ENCODE results near the gene TRAF4.

DNA sequence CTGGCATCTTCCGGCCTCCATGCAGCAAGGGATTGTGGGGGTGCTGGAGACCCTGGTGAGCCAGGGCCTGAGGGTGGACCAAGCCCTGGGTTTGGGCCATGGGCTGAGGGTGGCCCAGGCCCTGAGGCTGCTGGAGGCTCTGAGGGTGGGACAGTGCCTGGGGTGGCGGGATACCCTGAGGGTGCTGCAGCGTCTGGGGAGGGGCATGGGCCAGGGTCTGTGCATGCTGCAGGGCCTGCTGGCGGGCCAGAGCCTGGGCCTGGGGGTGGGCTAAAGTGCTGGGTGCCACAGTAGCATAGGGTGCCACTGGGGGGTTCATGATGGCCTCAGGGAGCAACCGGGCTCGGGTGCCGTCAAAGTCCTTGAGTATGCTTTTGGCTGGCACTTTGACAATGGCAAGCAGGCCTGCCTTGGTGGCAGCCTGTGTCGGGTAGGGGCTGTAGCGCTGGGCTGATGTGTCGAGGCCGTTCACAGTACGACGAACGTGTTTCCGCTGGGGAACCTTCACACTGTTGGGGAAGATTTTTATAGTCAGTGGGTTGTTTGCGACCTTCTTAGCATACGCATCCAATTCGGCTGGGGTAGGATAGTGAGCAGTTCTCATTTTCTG is 15.6 kb downstream of the TRAF4 start:
- TF ChIP-seq, protein P1, sequence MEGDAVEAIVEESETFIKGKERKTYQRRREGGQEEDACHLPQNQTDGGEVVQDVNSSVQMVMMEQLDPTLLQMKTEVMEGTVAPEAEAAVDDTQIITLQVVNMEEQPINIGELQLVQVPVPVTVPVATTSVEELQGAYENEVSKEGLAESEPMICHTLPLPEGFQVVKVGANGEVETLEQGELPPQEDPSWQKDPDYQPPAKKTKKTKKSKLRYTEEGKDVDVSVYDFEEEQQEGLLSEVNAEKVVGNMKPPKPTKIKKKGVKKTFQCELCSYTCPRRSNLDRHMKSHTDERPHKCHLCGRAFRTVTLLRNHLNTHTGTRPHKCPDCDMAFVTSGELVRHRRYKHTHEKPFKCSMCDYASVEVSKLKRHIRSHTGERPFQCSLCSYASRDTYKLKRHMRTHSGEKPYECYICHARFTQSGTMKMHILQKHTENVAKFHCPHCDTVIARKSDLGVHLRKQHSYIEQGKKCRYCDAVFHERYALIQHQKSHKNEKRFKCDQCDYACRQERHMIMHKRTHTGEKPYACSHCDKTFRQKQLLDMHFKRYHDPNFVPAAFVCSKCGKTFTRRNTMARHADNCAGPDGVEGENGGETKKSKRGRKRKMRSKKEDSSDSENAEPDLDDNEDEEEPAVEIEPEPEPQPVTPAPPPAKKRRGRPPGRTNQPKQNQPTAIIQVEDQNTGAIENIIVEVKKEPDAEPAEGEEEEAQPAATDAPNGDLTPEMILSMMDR (IDR thresholded peaks at IDR 0.05) = no peak
- no peak for TF ChIP-seq POLR2A (IDR thresholded peaks at IDR 0.05; ENCODE audit: low read depth)
